ENCODE measurements around the gene KMT2C.
"Not testable (repeated sequence)": the region's sequence is repeated elsewhere in the genome, so short reads cannot be mapped to it uniquely, and the experiment has no call there.

DNA sequence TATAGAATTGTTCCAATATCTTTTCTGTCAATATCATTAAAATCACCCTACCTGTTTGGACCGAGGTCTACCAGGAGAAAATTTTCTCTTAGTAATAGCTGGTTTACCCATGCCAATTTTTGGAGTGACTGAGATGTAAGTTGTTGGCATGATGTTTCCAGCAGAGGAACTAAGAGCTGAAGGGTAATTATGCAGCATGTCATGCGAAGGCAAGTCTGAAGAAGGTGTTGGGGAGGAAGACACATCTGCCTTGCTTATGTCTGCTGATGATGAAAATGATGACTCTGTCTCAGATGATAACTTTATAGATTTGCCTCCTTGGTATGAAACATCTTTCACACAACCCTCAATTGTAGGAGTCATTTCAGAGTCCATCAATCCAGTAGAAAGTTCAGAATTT lies 188.0 kb downstream of the KMT2C start:
- TF ChIP-seq CTCF (conservative IDR thresholded peaks at IDR 0.05; ENCODE audit: low read length); EZH2phosphoT487 (IDR thresholded peaks at IDR 0.05; ENCODE audit: borderline replicate concordance): not testable (repeated sequence)

Data from Loucy (cell line).